GM12878 (cell line): ENCODE measurements around the gene TBL1XR1. TPM values are rescaled to one million over a fixed set of nuclear protein-coding genes. Genes with fewer than 3 reads are reported as not detected.
A peak's percentile ranks its signal among the peaks of the same experiment; 100 is the strongest.

Source experiments
- CHD2 ChIP-seq: IDR thresholded peaks from 2 replicates; pipeline ENCODE4 v1.6.1; 2011; ENCODE audit warnings: low read depth, low read length, improper control_type of control experiment, borderline replicate concordance
- GABPA ChIP-seq: IDR thresholded peaks from 2 replicates; pipeline ENCODE4 v1.6.1; 2014; ENCODE audit warnings: antibody characterized with exemption, low read depth, mild to moderate bottlenecking, inconsistent platforms
- HDAC6 ChIP-seq: fragments of 200-600 bp; sonication (generic); IDR thresholded peaks from one replicate; pipeline ENCODE4 v1.8.0; 2017; ENCODE audit warnings: antibody characterized with exemption; ENCODE audit not compliant: unreplicated experiment
- IKZF1 ChIP-seq: fragments of 450-650 bp; conservative IDR thresholded peaks from 2 replicates; pipeline ENCODE4 v1.6.1; 2017; ENCODE audit warnings: antibody characterized with exemption, mild to moderate bottlenecking
- IKZF2 ChIP-seq, 2 experiments: fragments of 450-650 bp; IDR thresholded peaks; 2 replicates each; pipeline ENCODE4 v1.6.1; 2017; ENCODE audit warnings: mild to moderate bottlenecking in 2 of 2, moderate library complexity in 2 of 2
- NFIC ChIP-seq: IDR thresholded peaks from 2 replicates; pipeline ENCODE4 v1.6.1; 2012; ENCODE audit warnings: low read depth, mild to moderate bottlenecking, inconsistent platforms, low read length, moderate library complexity
- NR2F1 ChIP-seq: fragments of 450-650 bp; conservative IDR thresholded peaks from 2 replicates; pipeline ENCODE4 v1.6.1; 2017; ENCODE audit warnings: mild to moderate bottlenecking
- POLR2AphosphoS2 ChIP-seq: IDR thresholded peaks from 2 replicates; pipeline ENCODE4 v1.6.1; 2011; ENCODE audit warnings: low read depth, mild to moderate bottlenecking, low read length, improper control_type of control experiment, moderate library complexity
- RB1 ChIP-seq: fragments of 450-650 bp; formaldehyde crosslinking; IDR thresholded peaks from 2 replicates; pipeline ENCODE4 v1.6.1; 2017; ENCODE audit warnings: mild to moderate bottlenecking, borderline replicate concordance
- RBBP5 ChIP-seq: fragments of 200-600 bp; sonication (generic); conservative IDR thresholded peaks from 2 replicates; pipeline ENCODE4 v1.6.1; 2016
- SMAD5 ChIP-seq: IDR thresholded peaks from 2 replicates; pipeline ENCODE4 v1.6.1; 2016; ENCODE audit warnings: antibody characterized with exemption, low read depth
- SMARCA5 ChIP-seq: fragments of 450-650 bp; IDR thresholded peaks from 2 replicates; pipeline ENCODE4 v1.6.1; 2017; ENCODE audit warnings: mild to moderate bottlenecking
- TAF1 ChIP-seq: IDR thresholded peaks from 2 replicates; pipeline ENCODE4 v1.6.1; 2011; ENCODE audit warnings: mild to moderate bottlenecking, low read depth, low read length, borderline replicate concordance
- TCF12 ChIP-seq: IDR thresholded peaks from 2 replicates; pipeline ENCODE4 v1.6.1; 2011; ENCODE audit warnings: low read depth, mild to moderate bottlenecking, low read length
- YY1 ChIP-seq: IDR thresholded peaks from 2 replicates; pipeline ENCODE4 v1.6.1; 2011; ENCODE audit warnings: low read depth, mild to moderate bottlenecking, low read length
- polyA plus RNA-seq, 11 experiments: library from polyadenylated mRNA; depleted of rRNA in 4 of 11; unstranded in 6 of 11; stranded (reverse) in 5 of 11; fragments of >200 nt; fragmentation: Nextera tagmentation in 4 of 11; fragmentation: Illumina TruSeq in 1 of 11; extraction: Ambion mirVana in 4 of 11; extraction: Trizol in 1 of 11; gene quantifications; 1 replicate in 1 of 11; 2 replicates in 10 of 11; pipeline versions ENCODE4 v1.2.1 to v1.2.3, GENCODE V29; 2011 to 2016; ENCODE audit warnings: inconsistent platforms in 2 of 11, missing spikeins in 2 of 11, low read depth in 1 of 11
- total RNA-seq, 4 experiments: library from RNA; depleted of rRNA in 3 of 4; stranded (reverse); fragments of >200 nt in 3 of 4; fragmentation: Illumina TruSeq in 1 of 4; extraction: Trizol in 1 of 4; gene quantifications; 2 replicates each; pipeline versions ENCODE4 v1.2.1 to v1.2.3, GENCODE V29; 2013 to 2021
- TF ChIP-seq, protein P1 (sequence below): fragments of 450-650 bp; conservative IDR thresholded peaks from 2 replicates; pipeline ENCODE4 v1.6.1; 2017; ENCODE audit warnings: mild to moderate bottlenecking, moderate library complexity
- TF ChIP-seq, protein P2 (sequence below): fragments of 450-650 bp; IDR thresholded peaks from 2 replicates; pipeline ENCODE4 v1.6.1; 2018; ENCODE audit warnings: mild to moderate bottlenecking, low read depth, moderate library complexity; ENCODE audit not compliant: partially characterized antibody
- TF ChIP-seq, protein P3 (sequence below): fragments of 150-350 bp; IDR thresholded peaks from 2 replicates; pipeline ENCODE4 v1.6.1; 2016; ENCODE audit warnings: low read depth, low read length

TBL1XR1 gene
- total and polyA plus RNA-seq, 10 of the 15 experiments (the other 5 are each of a cell fraction or from before 2014, with no cell fraction given), result 13.0 to 115 (median 60.4) TPM

DNA sequence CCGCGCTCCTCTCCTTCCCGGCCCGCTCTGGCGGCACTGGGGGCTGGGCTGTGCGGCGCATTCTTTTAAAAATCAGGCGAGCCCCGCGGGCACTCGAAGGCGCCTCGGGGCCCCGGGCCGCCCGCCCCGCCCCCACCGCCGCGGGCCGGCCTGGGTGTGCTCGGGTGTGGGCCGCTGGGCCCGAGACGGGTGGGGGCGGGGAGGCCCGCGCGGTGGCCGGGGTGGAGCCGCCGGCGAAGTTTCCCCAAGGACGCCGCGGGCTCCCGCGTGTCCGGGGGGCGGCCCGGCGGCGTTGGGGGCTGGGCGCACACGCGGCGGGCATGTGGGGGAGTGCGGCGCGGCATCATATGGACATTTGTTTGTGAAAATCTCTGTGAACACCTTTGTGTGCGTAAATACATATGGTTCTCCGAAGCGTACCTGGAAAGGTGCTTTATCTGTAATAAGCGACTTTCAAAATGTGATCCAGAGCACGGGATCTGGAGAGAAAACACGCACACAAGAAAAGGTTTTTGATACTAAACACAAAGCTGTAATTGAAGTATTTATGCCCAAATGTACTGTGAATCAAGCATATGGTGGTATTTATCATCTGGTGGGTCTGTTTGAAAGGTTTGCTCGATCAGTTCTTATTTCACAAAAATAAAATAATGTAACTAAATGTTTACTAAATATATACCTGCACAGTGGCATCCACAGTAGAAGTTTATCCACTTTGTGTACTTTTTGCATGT lies 612 bp upstream of the TBL1XR1 start (continued):
- TF ChIP-seq, protein P1, sequence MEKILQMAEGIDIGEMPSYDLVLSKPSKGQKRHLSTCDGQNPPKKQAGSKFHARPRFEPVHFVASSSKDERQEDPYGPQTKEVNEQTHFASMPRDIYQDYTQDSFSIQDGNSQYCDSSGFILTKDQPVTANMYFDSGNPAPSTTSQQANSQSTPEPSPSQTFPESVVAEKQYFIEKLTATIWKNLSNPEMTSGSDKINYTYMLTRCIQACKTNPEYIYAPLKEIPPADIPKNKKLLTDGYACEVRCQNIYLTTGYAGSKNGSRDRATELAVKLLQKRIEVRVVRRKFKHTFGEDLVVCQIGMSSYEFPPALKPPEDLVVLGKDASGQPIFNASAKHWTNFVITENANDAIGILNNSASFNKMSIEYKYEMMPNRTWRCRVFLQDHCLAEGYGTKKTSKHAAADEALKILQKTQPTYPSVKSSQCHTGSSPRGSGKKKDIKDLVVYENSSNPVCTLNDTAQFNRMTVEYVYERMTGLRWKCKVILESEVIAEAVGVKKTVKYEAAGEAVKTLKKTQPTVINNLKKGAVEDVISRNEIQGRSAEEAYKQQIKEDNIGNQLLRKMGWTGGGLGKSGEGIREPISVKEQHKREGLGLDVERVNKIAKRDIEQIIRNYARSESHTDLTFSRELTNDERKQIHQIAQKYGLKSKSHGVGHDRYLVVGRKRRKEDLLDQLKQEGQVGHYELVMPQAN, result 0 out of 2 replicates have a peak, but pooled peaks have one; percentile 48
- TF ChIP-seq IKZF1 (peak; percentile 58), NFIC (no peak; the same call in 1 of the 2 replicates), TAF1 (peak; percentile 40; the same call in 1 of the 2 replicates), NR2F1 (0 out of 2 replicates have a peak, but pooled peaks have one; percentile 35), CHD2 (peak; percentile 42; the same call in 1 of the 2 replicates), SMAD5 (no peak), YY1 (0 out of 2 replicates have a peak, but pooled peaks have one; percentile 51), RB1 (0 out of 2 replicates have a peak, but pooled peaks have one; percentile 41), IKZF2 (IDR thresholded peaks at IDR 0.05) (no peak), RBBP5 (no peak), TCF12 (0 out of 2 replicates have a peak, but pooled peaks have one; percentile 15), SMARCA5 (0 out of 2 replicates have a peak, but pooled peaks have one; percentile 44), HDAC6 (no peak), GABPA (no peak), POLR2AphosphoS2 (no peak)
- TF ChIP-seq, protein P2, sequence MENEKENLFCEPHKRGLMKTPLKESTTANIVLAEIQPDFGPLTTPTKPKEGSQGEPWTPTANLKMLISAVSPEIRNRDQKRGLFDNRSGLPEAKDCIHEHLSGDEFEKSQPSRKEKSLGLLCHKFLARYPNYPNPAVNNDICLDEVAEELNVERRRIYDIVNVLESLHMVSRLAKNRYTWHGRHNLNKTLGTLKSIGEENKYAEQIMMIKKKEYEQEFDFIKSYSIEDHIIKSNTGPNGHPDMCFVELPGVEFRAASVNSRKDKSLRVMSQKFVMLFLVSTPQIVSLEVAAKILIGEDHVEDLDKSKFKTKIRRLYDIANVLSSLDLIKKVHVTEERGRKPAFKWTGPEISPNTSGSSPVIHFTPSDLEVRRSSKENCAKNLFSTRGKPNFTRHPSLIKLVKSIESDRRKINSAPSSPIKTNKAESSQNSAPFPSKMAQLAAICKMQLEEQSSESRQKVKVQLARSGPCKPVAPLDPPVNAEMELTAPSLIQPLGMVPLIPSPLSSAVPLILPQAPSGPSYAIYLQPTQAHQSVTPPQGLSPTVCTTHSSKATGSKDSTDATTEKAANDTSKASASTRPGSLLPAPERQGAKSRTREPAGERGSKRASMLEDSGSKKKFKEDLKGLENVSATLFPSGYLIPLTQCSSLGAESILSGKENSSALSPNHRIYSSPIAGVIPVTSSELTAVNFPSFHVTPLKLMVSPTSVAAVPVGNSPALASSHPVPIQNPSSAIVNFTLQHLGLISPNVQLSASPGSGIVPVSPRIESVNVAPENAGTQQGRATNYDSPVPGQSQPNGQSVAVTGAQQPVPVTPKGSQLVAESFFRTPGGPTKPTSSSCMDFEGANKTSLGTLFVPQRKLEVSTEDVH, result no peak
- TF ChIP-seq, protein P3, sequence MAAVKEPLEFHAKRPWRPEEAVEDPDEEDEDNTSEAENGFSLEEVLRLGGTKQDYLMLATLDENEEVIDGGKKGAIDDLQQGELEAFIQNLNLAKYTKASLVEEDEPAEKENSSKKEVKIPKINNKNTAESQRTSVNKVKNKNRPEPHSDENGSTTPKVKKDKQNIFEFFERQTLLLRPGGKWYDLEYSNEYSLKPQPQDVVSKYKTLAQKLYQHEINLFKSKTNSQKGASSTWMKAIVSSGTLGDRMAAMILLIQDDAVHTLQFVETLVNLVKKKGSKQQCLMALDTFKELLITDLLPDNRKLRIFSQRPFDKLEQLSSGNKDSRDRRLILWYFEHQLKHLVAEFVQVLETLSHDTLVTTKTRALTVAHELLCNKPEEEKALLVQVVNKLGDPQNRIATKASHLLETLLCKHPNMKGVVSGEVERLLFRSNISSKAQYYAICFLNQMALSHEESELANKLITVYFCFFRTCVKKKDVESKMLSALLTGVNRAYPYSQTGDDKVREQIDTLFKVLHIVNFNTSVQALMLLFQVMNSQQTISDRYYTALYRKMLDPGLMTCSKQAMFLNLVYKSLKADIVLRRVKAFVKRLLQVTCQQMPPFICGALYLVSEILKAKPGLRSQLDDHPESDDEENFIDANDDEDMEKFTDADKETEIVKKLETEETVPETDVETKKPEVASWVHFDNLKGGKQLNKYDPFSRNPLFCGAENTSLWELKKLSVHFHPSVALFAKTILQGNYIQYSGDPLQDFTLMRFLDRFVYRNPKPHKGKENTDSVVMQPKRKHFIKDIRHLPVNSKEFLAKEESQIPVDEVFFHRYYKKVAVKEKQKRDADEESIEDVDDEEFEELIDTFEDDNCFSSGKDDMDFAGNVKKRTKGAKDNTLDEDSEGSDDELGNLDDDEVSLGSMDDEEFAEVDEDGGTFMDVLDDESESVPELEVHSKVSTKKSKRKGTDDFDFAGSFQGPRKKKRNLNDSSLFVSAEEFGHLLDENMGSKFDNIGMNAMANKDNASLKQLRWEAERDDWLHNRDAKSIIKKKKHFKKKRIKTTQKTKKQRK, result no peak
